SW480 (cell line): ENCODE measurements around the gene DAPK1.
A peak's percentile ranks its signal among the peaks of the same experiment; 100 is the strongest.

ENCODE experiments used
- DNase-seq: peaks from one replicate; pipeline ENCODE4 v3.0.0-alpha.2; 2016; ENCODE audit warnings: low spot score

DAPK1 gene

DNA sequence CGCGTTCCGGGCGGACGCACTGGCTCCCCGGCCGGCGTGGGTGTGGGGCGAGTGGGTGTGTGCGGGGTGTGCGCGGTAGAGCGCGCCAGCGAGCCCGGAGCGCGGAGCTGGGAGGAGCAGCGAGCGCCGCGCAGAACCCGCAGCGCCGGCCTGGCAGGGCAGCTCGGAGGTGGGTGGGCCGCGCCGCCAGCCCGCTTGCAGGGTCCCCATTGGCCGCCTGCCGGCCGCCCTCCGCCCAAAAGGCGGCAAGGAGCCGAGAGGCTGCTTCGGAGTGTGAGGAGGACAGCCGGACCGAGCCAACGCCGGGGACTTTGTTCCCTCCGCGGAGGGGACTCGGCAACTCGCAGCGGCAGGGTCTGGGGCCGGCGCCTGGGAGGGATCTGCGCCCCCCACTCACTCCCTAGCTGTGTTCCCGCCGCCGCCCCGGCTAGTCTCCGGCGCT, at the start of gene DAPK1:
Gene DAPK1, plus strand, starts transcription at position 264 of the 442 bp plus-strand sequence. CDS start 1,211 bp downstream, outside the sequence.
- peak; percentile 7 for DNase-seq

- DNase-seq = no peak
These were observed 46.5 kb upstream of the DAPK1 start for GRCh38 chr9:87451149-87451548.

GRCh38 chr9:87455407-87455806, 42.3 kb upstream of the DAPK1 start:
- DNase-seq = no peak

- DNase-seq = no peak
These were observed 36.4 kb upstream of the DAPK1 start for GRCh38 chr9:87461256-87461655.

GRCh38 chr9:87464110-87464991, 33.3 kb upstream of the DAPK1 start:
- DNase-seq = no peak

GRCh38 chr9:87464992-87465378, 32.7 kb upstream of the DAPK1 start:
- no peak for DNase-seq

DNA sequence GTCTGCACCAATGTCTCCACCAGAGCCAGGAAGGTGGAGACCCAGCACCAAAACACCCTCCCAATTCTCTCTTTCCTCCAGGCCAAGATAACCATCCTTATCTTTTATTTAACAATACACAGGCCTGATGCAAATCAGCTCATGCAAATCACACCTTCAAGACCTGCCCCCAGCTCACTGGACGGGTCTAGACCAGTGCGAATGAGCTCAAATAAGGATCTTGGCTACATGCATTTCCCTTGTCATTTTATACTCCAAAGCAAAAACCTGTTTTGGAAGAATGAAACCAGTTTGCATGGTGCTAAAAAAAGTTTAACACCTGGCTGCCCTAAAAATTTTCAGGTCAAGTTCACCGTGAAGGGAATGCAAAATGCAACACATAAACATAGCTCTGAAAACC, 31.9 kb upstream of the DAPK1 start:
- DNase-seq = no peak

DNA sequence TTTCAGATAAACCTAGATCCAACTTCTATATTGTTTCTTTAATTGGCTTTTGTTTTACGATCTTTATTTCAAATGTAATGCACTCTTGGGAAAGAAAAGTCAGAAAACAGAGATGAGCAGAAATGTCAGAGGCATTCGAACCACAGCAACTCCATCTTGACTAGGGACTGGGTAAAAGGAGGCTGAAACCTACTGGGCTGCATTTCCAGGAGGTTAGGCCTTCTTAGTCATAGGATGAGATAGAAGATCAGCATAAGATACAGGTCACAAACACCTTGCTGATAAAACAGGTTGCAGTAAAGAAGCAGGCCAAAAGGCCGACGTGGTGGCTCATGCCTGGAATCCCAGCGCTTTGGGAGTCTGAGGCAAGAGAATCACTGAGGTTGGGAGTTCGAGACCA, 30.5 kb upstream of the DAPK1 start:
- DNase-seq = no peak

DNA sequence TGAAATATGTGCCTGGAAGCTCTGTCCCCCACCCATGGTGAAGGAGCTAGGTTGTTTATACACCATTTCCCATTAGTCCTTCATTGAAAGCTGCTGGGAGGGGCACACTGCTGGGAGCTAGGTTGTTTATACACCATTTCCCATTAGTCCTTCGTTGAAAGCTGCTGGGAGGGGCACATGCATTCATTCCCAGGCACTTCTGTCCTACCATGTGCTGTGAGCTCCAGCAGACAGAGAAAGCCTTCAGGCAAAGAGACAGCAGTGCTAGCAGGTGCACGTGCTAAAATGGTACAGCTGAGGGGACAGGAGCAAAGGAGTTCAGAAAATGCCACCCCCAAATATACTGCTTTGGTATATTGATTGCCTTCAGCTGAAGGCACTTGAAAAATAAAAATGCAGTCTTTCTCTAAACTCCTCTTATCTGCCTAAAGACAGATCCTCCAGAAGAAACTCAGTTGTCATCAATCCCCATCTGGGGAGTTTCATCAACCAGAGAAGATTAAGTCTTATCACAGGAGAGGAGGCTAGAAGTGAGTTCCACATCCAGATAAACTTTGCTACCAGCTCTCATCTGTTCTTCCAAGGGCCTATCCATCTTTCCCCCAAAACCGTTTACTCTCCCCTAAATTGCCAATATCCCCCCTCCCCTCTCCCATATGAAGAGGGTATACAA, 27.7 kb upstream of the DAPK1 start:
- no peak for DNase-seq

- DNase-seq = no peak
These were observed 25.9 kb upstream of the DAPK1 start for GRCh38 chr9:87471746-87472145.

GRCh38 chr9:87475463-87475862, 22.2 kb upstream of the DAPK1 start:
- DNase-seq = no peak

DNA sequence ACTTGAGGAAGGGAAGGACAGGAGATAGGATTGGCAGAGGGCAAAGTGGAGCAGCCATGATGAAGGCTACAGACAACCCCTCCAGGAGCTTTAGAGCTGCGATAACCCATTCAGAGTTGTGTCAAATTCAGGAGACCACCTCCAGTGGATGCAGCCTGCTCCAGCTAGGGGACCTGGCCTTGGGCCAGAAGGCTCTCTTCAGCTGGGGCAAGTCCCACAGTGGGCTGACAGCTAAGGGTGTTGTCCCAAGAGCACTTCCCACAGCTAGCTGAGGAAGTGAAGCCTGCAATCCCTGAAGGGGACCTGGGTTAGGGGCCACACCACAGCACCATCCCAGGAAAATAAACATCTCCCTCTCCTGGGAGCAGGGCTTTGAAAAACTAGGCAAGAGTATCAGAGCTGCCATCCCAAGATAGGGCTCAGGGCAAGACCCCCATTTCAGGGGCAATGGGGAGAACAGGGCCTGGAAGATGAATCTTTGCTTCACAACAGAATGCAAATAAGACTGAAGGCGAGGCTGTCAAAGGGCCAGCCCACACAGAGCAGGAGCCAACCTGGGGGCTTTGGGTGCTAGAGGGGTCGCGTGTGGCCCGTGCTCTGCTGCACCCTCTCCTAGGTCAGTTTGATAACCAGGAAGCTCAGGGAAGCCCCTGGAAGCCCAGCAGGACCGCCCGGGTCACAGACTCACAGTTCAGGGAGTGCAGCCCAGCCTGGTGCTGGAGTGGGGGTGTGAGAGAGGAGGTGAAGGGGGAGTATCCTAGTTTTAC, 19.3 kb upstream of the DAPK1 start:
- no peak for DNase-seq

GRCh38 chr9:87479801-87480201, 17.9 kb upstream of the DAPK1 start:
- no peak for DNase-seq

DNA sequence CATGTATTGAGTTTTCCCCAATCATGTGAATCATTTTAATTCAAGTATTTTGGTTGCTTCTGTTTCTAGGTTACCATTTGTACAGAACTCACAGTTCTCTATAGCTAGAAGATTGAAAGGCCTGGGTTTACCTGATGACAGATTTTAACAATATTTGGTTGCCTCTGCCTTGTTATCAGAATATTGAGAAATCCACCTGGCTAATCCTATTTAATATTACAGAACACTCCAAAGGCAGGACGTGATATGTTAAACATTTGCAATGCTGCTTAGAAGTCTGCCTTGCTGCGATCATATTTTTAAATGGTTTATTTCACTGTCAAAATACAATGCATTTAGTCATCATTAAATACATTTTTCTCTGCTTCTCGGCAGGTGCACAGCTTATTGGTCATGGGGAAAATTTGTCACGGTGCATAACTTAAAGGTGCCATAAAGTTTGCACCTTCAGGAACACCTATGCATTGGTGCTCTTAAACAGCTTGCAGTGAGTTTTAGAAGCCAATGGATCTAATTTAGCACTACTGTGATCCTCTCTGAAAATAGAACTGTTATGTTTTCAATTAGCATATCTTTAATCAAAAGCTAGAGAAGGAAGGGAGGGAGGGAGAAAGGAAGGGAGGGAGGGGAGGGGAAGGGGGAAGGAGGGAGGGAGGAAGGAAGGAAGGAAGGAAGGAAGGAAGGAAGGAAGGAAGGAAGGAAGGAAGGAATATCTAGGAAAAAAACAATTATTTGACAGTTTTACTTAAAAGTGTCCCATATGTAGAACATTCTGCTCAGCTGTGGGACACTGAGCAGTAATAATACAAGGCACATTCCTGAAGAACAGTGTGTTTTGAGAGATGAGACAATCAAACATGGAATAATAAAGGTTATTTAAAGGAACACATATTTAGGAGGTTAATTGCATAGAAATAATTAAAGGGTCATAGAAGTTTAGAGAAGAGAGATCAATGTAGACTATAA, 15.5 kb upstream of the DAPK1 start:
- no peak for DNase-seq

- DNase-seq = no peak
These were observed 7.4 kb upstream of the DAPK1 start for GRCh38 chr9:87490225-87490624.

DNA sequence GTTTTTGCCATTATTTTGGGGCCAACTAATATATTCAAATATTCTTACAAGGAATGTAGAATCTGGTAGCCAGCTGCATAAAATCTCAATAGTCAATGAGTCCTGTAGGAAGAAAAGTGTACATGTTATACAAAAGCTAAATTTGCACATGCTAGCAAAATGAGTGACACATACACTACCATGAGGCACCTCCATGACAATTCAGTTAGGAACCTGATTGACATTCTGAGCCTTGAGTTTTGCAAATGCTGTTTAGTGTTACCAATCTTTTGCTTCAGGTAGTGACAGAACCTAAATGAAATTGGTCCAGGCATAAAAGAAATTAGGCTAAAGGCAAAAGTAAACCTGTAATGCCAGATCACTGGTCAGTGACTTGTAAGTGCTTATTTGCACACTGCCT, 6.8 kb upstream of the DAPK1 start:
- no peak for DNase-seq

DNA sequence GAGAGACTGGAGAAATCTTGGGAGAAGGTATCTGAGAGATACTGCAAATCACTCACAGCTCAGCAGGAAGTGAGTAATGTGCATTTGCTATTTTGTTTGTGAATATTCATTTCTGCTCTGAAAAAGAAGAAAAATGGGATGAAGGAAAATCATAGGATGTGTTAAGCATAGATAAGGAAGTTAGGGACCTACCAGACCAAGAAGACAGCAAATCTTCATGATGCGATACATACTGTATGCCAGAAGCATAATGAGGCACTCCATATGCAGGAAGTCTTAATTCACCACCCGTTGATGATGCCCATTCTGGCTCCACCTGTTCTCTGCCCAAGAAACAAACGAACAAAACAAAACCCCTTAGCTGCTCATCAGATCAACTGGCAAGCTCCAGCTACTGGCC, 6.1 kb upstream of the DAPK1 start:
- DNase-seq = no peak

DNA sequence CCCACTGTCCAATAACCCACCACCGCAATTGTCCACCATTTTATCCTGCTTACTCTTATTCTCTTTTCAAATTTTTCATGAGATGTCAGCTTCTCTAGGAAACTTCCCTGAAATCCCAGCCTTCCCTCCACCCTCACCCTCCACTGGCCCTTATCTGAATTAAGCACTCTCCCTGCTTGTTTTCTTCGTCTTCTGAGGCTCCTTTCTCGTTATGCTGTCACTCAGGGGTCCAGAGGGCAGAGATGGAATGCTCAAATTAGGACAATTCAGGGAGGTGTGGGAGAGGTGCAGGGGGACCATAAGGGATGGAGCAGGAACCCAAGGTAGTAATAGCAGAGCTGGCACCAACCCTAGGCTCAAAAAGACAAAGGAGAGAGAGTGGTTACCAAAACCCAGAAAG, 5.0 kb upstream of the DAPK1 start:
- no peak for DNase-seq

- peak; percentile 16 for DNase-seq
These were observed 2.6 kb upstream of the DAPK1 start for GRCh38 chr9:87494970-87495471.

- no peak for DNase-seq
These were observed 525 bp upstream of the DAPK1 start for GRCh38 chr9:87497080-87497603.
